GM04503 (cell line): ENCODE measurements around the gene PRRX1.

Source experiments
- DNase-seq: peaks from one replicate; pipeline ENCODE4 v3.0.0-alpha.2; 2012; ENCODE audit warnings: low read depth

The PRRX1 gene

GRCh38 chr1:170769691-170770090 lies 105.8 kb downstream of the PRRX1 start:
- DNase-seq: no peak

- DNase-seq: no peak
These were observed 106.3 kb downstream of the PRRX1 start for GRCh38 chr1:170770254-170770653.

- DNase-seq: no peak
These were observed 112.3 kb downstream of the PRRX1 start for GRCh38 chr1:170776252-170776651.

GRCh38 chr1:170776777-170777176 lies 112.8 kb downstream of the PRRX1 start:
- no peak for DNase-seq
